K562 (cell line): ENCODE results near the gene SLC34A2. TPM values are rescaled to one million over a fixed set of nuclear protein-coding genes. Genes with fewer than 3 reads are reported as not detected.

Source experiments
- ARID2 ChIP-seq: fragments of 450-650 bp; IDR thresholded peaks from 2 replicates; pipeline ENCODE4 v1.6.1; 2017; ENCODE audit warnings: antibody characterized with exemption, mild to moderate bottlenecking
- CBFA2T2 ChIP-seq: fragments of 450-650 bp; conservative IDR thresholded peaks from 2 replicates; pipeline ENCODE4 v1.6.1; 2017; ENCODE audit warnings: mild to moderate bottlenecking
- CREB1 ChIP-seq, 2 experiments: sonication (generic) in 1 of 2; formaldehyde crosslinking in 1 of 2; IDR thresholded peaks; 2 replicates each; pipeline versions ENCODE4 v1.6.1 to v1.8.0; 2012 to 2022; ENCODE audit warnings: inconsistent platforms in 1 of 2, mild to moderate bottlenecking in 1 of 2, missing genetic modification reagents in 1 of 2, moderate library complexity in 1 of 2
- CREBBP ChIP-seq: IDR thresholded peaks from one replicate; pipeline ENCODE4 v1.6.1; 2012; ENCODE audit warnings: low read depth, mild to moderate bottlenecking, control low read depth, inconsistent platforms, low read length
- DDX20 ChIP-seq: fragments of 450-650 bp; IDR thresholded peaks from 2 replicates; pipeline ENCODE4 v1.6.1; 2016; ENCODE audit warnings: missing genetic modification characterization, low read depth, mild to moderate bottlenecking, missing compliant biosample characterization, moderate library complexity
- HIVEP1 ChIP-seq: fragments of 250-450 bp; sonication (Bioruptor Pico); IDR thresholded peaks from 2 replicates; pipeline ENCODE4 v1.4.0; 2020; ENCODE audit warnings: mild to moderate bottlenecking
- MAZ ChIP-seq, 2 experiments: fragments of 450-650 bp in 1 of 2; sonication (generic) in 1 of 2; formaldehyde crosslinking; IDR thresholded peaks in 1 of 2; conservative IDR thresholded peaks in 1 of 2; 2 replicates each; pipeline versions ENCODE4 v1.4.0 to v1.5.0; 2020; ENCODE audit warnings: mild to moderate bottlenecking in 1 of 2, missing genetic modification reagents in 1 of 2
- PCBP1 ChIP-seq: fragments of 200-400 bp; formaldehyde crosslinking; IDR thresholded peaks from 2 replicates; pipeline ENCODE4 v1.6.1; 2018; ENCODE audit warnings: mild to moderate bottlenecking, low read depth, low read length; ENCODE audit not compliant: poor library complexity, severe bottlenecking
- PRPF4 ChIP-seq: fragments of 200-400 bp; formaldehyde crosslinking; IDR thresholded peaks from one replicate; pipeline ENCODE4 v1.6.1; 2017; ENCODE audit warnings: low read length, low read depth, mild to moderate bottlenecking; ENCODE audit not compliant: insufficient read depth, poor library complexity, severe bottlenecking
- SLC30A9 ChIP-seq: fragments of 250-450 bp; sonication (Bioruptor Pico); IDR thresholded peaks from 2 replicates; pipeline ENCODE4 v1.8.0; 2022; ENCODE audit warnings: mild to moderate bottlenecking, moderate library complexity
- TFE3 ChIP-seq: fragments of 450-650 bp; formaldehyde crosslinking; IDR thresholded peaks from 2 replicates; pipeline ENCODE4 v1.4.0; 2020; ENCODE audit warnings: mild to moderate bottlenecking, mixed read lengths
- ZNF174 ChIP-seq: fragments of 250-450 bp; sonication (Bioruptor Pico); IDR thresholded peaks from 2 replicates; pipeline ENCODE4 v1.4.0; 2020; ENCODE audit warnings: mild to moderate bottlenecking
- ZNF232 ChIP-seq: sonication (generic); formaldehyde crosslinking; IDR thresholded peaks from 2 replicates; pipeline ENCODE4 v1.8.0; 2022; ENCODE audit warnings: mild to moderate bottlenecking, missing genetic modification reagents
- ZNF239 ChIP-seq: fragments of 250-450 bp; sonication (Bioruptor Pico); IDR thresholded peaks from 2 replicates; pipeline ENCODE4 v1.4.0; 2020; ENCODE audit warnings: mild to moderate bottlenecking
- ZNF395 ChIP-seq: fragments of 200-800 bp; sonication (Bioruptor generic); IDR thresholded peaks from 2 replicates; pipeline ENCODE4 v1.6.1; 2017; ENCODE audit warnings: missing genetic modification characterization, missing compliant biosample characterization
- ZNF583 ChIP-seq: fragments of 250-450 bp; sonication (Bioruptor Pico); IDR thresholded peaks from 2 replicates; pipeline ENCODE4 v1.4.0; 2020
- ZNF584 ChIP-seq: fragments of 200-800 bp; sonication (Bioruptor generic); IDR thresholded peaks from 2 replicates; pipeline ENCODE4 v1.6.1; 2016; ENCODE audit warnings: low read depth, mild to moderate bottlenecking, missing genetic modification characterization, missing compliant biosample characterization
- ZNF699 ChIP-seq: fragments of 250-450 bp; sonication (Bioruptor Pico); IDR thresholded peaks from 2 replicates; pipeline ENCODE4 v1.8.0; 2021; ENCODE audit warnings: mild to moderate bottlenecking, moderate library complexity; ENCODE audit not compliant: insufficient replicate concordance
- ZNF707 ChIP-seq: fragments of 250-450 bp; sonication (Bioruptor Pico); conservative IDR thresholded peaks from 2 replicates; pipeline ENCODE4 v1.8.0; 2022; ENCODE audit warnings: inconsistent platforms, mild to moderate bottlenecking, moderate library complexity
- ZZZ3 ChIP-seq: fragments of 450-650 bp; IDR thresholded peaks from 2 replicates; pipeline ENCODE4 v1.6.1; 2016; ENCODE audit warnings: antibody characterized with exemption, mild to moderate bottlenecking, moderate library complexity
- polyA plus RNA-seq, 8 experiments: library from polyadenylated mRNA; depleted of rRNA in 4 of 8; stranded (reverse) in 5 of 8; unstranded in 3 of 8; fragments of >200 nt; fragmentation: Nextera tagmentation in 2 of 8; fragmentation: Illumina TruSeq in 1 of 8; extraction: Ambion mirVana in 2 of 8; extraction: Trizol in 1 of 8; gene quantifications; 2 replicates each; pipeline versions ENCODE4 v1.2.1 to v1.2.3, GENCODE V29; 2011 to 2014; ENCODE audit warnings: inconsistent platforms in 1 of 8, missing spikeins in 1 of 8
- total RNA-seq, 7 experiments: library from RNA; depleted of rRNA in 6 of 7; stranded (reverse); fragments of >200 nt in 6 of 7; fragmentation: Illumina TruSeq in 2 of 7; extraction: Trizol in 2 of 7; gene quantifications; 2 replicates each; pipeline versions ENCODE4 v1.2.1 to v1.2.3, GENCODE V29; 2011 to 2021; ENCODE audit warnings: low replicate concordance in 1 of 7
- TF ChIP-seq, protein P1 (sequence below), 2 experiments: IDR thresholded peaks; 2 replicates each; pipeline ENCODE4 v1.6.1; 2012; ENCODE audit warnings: improper control_type of control experiment in 2 of 2, low read depth in 2 of 2, low read length in 2 of 2, borderline replicate concordance in 1 of 2
- TF ChIP-seq, protein P2 (sequence below): fragments of 250-450 bp; sonication (Bioruptor Pico); IDR thresholded peaks from 2 replicates; pipeline ENCODE4 v1.8.0; 2022; ENCODE audit warnings: moderate library complexity, mild to moderate bottlenecking, inconsistent platforms

SLC34A2 gene
- total and polyA plus RNA-seq, 9 of the 15 experiments (the other 6 are each of a cell fraction or from before 2014, with no cell fraction given), result 1.5 TPM; not detected in 8

GRCh38 chr4:25725870-25726269 is 70.2 kb downstream of the SLC34A2 start (continued):
- TF ChIP-seq ZNF707 (CRISPR knock-in tag), result no peak
- TF ChIP-seq ZNF583 (CRISPR knock-in tag), result peak; percentile 82; the same call in 1 of the 2 replicates
- TF ChIP-seq CREB1 (IDR thresholded peaks at IDR 0.05), result no peak
- no peak for TF ChIP-seq CREB1 (CRISPR knock-in tag; IDR thresholded peaks at IDR 0.05)
- TF ChIP-seq ZNF395 (CRISPR knock-in tag), result peak; percentile 80; the same call in 1 of the 2 replicates
- TF ChIP-seq ZNF232 (CRISPR knock-in tag), result no peak
- no peak for TF ChIP-seq SLC30A9 (CRISPR knock-in tag)
- TF ChIP-seq CREBBP, result no peak
- no peak for TF ChIP-seq ARID2
- peak; percentile 68 for TF ChIP-seq ZNF239
- no peak for TF ChIP-seq ZNF174
- TF ChIP-seq DDX20 (tag), result peak; percentile 42; the same call in 1 of the 2 replicates
- TF ChIP-seq PRPF4, result no peak
- peak; percentile 43 for TF ChIP-seq TFE3 (CRISPR knock-in tag)
- no peak for TF ChIP-seq PCBP1
- TF ChIP-seq CBFA2T2, result no peak
- TF ChIP-seq, protein P1, sequence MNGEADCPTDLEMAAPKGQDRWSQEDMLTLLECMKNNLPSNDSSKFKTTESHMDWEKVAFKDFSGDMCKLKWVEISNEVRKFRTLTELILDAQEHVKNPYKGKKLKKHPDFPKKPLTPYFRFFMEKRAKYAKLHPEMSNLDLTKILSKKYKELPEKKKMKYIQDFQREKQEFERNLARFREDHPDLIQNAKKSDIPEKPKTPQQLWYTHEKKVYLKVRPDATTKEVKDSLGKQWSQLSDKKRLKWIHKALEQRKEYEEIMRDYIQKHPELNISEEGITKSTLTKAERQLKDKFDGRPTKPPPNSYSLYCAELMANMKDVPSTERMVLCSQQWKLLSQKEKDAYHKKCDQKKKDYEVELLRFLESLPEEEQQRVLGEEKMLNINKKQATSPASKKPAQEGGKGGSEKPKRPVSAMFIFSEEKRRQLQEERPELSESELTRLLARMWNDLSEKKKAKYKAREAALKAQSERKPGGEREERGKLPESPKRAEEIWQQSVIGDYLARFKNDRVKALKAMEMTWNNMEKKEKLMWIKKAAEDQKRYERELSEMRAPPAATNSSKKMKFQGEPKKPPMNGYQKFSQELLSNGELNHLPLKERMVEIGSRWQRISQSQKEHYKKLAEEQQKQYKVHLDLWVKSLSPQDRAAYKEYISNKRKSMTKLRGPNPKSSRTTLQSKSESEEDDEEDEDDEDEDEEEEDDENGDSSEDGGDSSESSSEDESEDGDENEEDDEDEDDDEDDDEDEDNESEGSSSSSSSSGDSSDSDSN (IDR thresholded peaks at IDR 0.05; ENCODE audit: borderline replicate concordance in 1 of 2, low read depth in 2 of 2, low read length in 2 of 2), result no peak
- TF ChIP-seq ZNF584 (CRISPR knock-in tag), result no peak; the same call in 1 of the 2 replicates
- no peak for TF ChIP-seq ZZZ3
- 0 out of 2 replicates have a peak, but pooled peaks have one; percentile 9 for TF ChIP-seq HIVEP1 (CRISPR knock-in tag)
- TF ChIP-seq, protein P2, sequence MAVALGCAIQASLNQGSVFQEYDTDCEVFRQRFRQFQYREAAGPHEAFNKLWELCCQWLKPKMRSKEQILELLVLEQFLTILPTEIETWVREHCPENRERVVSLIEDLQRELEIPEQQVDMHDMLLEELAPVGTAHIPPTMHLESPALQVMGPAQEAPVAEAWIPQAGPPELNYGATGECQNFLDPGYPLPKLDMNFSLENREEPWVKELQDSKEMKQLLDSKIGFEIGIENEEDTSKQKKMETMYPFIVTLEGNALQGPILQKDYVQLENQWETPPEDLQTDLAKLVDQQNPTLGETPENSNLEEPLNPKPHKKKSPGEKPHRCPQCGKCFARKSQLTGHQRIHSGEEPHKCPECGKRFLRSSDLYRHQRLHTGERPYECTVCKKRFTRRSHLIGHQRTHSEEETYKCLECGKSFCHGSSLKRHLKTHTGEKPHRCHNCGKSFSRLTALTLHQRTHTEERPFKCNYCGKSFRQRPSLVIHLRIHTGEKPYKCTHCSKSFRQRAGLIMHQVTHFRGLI (CRISPR knock-in tag), result peak; percentile 72
- TF ChIP-seq ZNF699 (CRISPR knock-in tag), result no peak
- TF ChIP-seq MAZ (CRISPR knock-in tag; conservative IDR thresholded peaks at IDR 0.05 in 1 of 2, IDR thresholded peaks at IDR 0.05 in 1 of 2), result no peak
